22Rv1 (cell line): ENCODE results near the gene TFF3.

Experiments
- ZFX ChIP-seq: fragments of 450-650 bp; IDR thresholded peaks from 2 replicates; pipeline ENCODE4 v1.6.1; 2017; ENCODE audit warnings: antibody characterized with exemption, borderline replicate concordance
- TF ChIP-seq, protein P1 (sequence below): fragments of 450-650 bp; IDR thresholded peaks from 2 replicates; pipeline ENCODE4 v1.5.1; 2017; ENCODE audit warnings: mild to moderate bottlenecking

DNA sequence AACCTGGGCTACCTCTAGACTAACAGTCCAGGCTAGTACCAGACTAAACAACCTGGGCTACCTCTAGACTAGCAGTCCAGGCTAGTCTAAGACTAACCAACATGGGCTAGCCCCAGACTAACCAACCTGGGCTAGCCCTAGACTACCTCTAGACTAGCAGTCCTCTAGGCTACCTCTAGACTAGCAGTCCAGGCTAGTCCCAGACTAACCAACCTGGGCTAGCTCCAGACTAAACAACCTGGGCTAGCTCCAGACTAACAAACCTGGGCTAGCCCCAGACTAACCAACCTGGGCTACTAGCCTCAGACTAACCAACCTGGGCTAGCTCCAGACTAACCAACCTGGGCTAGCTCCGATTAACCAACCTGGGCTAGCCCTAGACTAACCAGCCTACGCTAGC, 33.6 kb upstream of the TFF3 start:
- TF ChIP-seq, protein P1, sequence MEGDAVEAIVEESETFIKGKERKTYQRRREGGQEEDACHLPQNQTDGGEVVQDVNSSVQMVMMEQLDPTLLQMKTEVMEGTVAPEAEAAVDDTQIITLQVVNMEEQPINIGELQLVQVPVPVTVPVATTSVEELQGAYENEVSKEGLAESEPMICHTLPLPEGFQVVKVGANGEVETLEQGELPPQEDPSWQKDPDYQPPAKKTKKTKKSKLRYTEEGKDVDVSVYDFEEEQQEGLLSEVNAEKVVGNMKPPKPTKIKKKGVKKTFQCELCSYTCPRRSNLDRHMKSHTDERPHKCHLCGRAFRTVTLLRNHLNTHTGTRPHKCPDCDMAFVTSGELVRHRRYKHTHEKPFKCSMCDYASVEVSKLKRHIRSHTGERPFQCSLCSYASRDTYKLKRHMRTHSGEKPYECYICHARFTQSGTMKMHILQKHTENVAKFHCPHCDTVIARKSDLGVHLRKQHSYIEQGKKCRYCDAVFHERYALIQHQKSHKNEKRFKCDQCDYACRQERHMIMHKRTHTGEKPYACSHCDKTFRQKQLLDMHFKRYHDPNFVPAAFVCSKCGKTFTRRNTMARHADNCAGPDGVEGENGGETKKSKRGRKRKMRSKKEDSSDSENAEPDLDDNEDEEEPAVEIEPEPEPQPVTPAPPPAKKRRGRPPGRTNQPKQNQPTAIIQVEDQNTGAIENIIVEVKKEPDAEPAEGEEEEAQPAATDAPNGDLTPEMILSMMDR: no peak
- no peak for TF ChIP-seq ZFX
